Measurements from ENCODE around the gene PHF21A. TPM values are rescaled to one million over a fixed set of nuclear protein-coding genes. Genes with fewer than 3 reads are reported as not detected.

Gene PHF21A
- total RNA-seq, 1 donor from 2014 or later = 69.3 TPM

DNA sequence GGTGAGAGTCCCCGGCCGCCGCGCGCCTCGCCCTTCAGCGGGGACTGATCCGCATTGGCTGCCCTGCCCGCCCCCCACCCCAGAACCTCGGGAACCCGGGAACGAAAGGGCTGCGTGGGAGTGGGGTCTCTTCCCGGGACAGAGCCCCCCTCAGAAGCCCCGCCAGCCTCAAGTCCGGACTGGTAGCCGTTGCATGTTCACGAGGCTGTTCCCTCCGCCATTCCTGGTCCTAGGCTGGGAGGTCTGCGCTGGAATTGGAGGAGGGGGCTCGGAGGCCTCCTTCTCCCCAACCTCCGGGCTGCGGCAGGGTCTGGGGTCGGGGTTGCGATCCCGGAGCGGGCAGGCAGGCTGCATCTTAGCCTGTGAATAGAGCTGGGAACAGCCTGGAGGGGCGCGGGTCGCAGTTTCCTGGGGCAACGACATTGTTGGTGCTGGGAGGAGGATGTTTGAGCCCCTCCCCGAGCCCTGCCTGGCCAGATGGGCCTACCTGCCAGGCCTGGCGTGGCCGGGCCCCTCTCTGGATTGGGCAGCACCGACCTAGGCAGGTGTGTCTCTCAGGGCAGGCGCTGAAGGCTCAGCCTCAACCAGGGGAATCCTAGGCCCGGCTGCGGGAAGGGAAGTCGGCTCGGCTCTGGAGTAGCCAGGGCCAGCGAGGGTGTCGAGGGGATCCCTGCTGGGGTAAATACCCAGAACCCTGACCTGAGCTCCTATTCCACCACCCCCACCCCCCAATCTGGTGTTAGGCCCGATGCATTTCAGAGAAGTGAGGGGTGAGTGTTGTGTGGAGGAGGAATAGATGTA lies 235.1 kb downstream of the PHF21A start:
- peaks cover 4% of the 10 kb centered on the region for H3K4me1 ChIP-seq (ENCODE audit: insufficient read depth, low read length)
- peak; percentile 60 for TF ChIP-seq EZH2 (IDR thresholded peaks at IDR 0.05; ENCODE audit: insufficient read depth, low read length)
- TF ChIP-seq CTCF (IDR thresholded peaks at IDR 0.05; ENCODE audit: insufficient read depth, low read depth, low read length) = no peak
- peak overlapping the region; percentile 34 for H2AFZ ChIP-seq (ENCODE audit: low read depth, low read length)
- peaks cover 24% of the 10 kb centered on the region for H3K27me3 Mint-ChIP-seq (ENCODE audit: low read depth, unreplicated experiment)
- peak overlapping the region; percentile 57 for H3K4me3 Mint-ChIP-seq (ENCODE audit: unreplicated experiment)
- H3K36me3 Mint-ChIP-seq (ENCODE audit: low read depth, unreplicated experiment) = peaks cover 13% of the 10 kb centered on the region
- H3K4me3 ChIP-seq (ENCODE audit: insufficient read depth, low read depth, low read length) = peak overlapping the region; percentile 48
- no peaks in the 10 kb centered on the region for H3K9me3 Mint-ChIP-seq (ENCODE audit: unreplicated experiment)
- H3K9ac ChIP-seq (ENCODE audit: low read length) = no peak overlapping the region
- no peak overlapping the region for H3K27ac Mint-ChIP-seq (ENCODE audit: unreplicated experiment)
- H3K4me2 ChIP-seq (ENCODE audit: low read length) = peak overlapping the region; percentile 83
- peaks cover 29% of the 10 kb centered on the region for H4K20me1 ChIP-seq (ENCODE audit: insufficient read depth, low read length)
- H3K79me2 ChIP-seq (ENCODE audit: insufficient read depth, low read length) = no peaks in the 10 kb centered on the region
- H3K9me3 ChIP-seq (ENCODE audit: insufficient read depth, low read depth, low read length) = no peaks in the 10 kb centered on the region
- peaks cover 11% of the 10 kb centered on the region for H3K4me1 Mint-ChIP-seq (ENCODE audit: low read depth, unreplicated experiment)
- FAIRE-seq (no peak), DNase-seq (ENCODE audit: low read depth) (no peak)
- peaks cover under 1% of the 10 kb centered on the region for H3K36me3 ChIP-seq (ENCODE audit: insufficient read depth, low read length)
- H3K27ac ChIP-seq (ENCODE audit: low read depth, low read length) = no peak overlapping the region
- H3K27me3 ChIP-seq (ENCODE audit: insufficient read depth, low read length) = peaks cover 4% of the 10 kb centered on the region

- FAIRE-seq = no peak
- DNase-seq (ENCODE audit: low read depth) = no peak
- Histone ChIP-seq H3K36me3 (ENCODE audit: insufficient read depth, low read length) (peaks cover 3% of the 10 kb centered on the region), H3K27me3 (ENCODE audit: insufficient read depth, low read length) (peaks cover 4% of the 10 kb centered on the region), H3K9ac (ENCODE audit: low read length) (no peak within 1 kb of the TSS), H3K4me3 (ENCODE audit: insufficient read depth, low read depth, low read length) (peak within 1 kb of the TSS; percentile 48), H3K4me1 (ENCODE audit: insufficient read depth, low read length) (peaks cover 4% of the 10 kb centered on the region), H3K27ac (ENCODE audit: low read depth, low read length) (no peak within 1 kb of the TSS), H2AFZ (ENCODE audit: low read depth, low read length) (peak within 1 kb of the TSS; percentile 34), H3K4me2 (ENCODE audit: low read length) (peak within 1 kb of the TSS; percentile 83), H4K20me1 (ENCODE audit: insufficient read depth, low read length) (peaks cover 36% of the 10 kb centered on the region), H3K79me2 (ENCODE audit: insufficient read depth, low read length) (no peaks in the 10 kb centered on the region), H3K9me3 (ENCODE audit: insufficient read depth, low read depth, low read length) (no peaks in the 10 kb centered on the region)
- Mint-ChIP-seq H3K36me3 (ENCODE audit: low read depth, unreplicated experiment) (peaks cover 14% of the 10 kb centered on the region), H3K27ac (ENCODE audit: unreplicated experiment) (no peak within 1 kb of the TSS), H3K4me1 (ENCODE audit: low read depth, unreplicated experiment) (peaks cover 13% of the 10 kb centered on the region), H3K4me3 (ENCODE audit: unreplicated experiment) (peak within 1 kb of the TSS; percentile 79), H3K9me3 (ENCODE audit: unreplicated experiment) (no peaks in the 10 kb centered on the region), H3K27me3 (ENCODE audit: low read depth, unreplicated experiment) (peaks cover 23% of the 10 kb centered on the region)
- no peak for TF ChIP-seq EZH2 (IDR thresholded peaks at IDR 0.05; ENCODE audit: insufficient read depth, low read length)
- no peak for TF ChIP-seq CTCF (IDR thresholded peaks at IDR 0.05; ENCODE audit: insufficient read depth, low read depth, low read length)
Observed at GRCh38 chr11:45885274-45885920, 235.9 kb downstream of the PHF21A start, which contains the start of gene MAPK8IP1. Gene MAPK8IP1, plus strand, starts transcription at chr11:45885651. Its CDS starts 170 bp downstream, at chr11:45885821.

Data from astrocyte (in vitro differentiated cells and primary cell).